HG02885 (cell line): ENCODE results near the gene HTR3C.
"Not testable (repeated sequence)": the region's sequence is repeated elsewhere in the genome, so short reads cannot be mapped to it uniquely, and the experiment has no call there.

Source experiments
- ATAC-seq: cut with Tn5 transposase; IDR thresholded peaks from one replicate; pipeline ENCODE4 v1.9.1; 2021; ENCODE audit warnings: mild to moderate bottlenecking; ENCODE audit not compliant: unreplicated experiment, poor library complexity

Gene HTR3C

GRCh38 chr3:184052767-184053166 lies at the start of gene HTR3C:
Gene HTR3C, plus strand, starts transcription at chr3:184053047. Its CDS starts 34 bp downstream, at chr3:184053081.
- no peak for ATAC-seq

GRCh38 chr3:184003187-184003967 lies 49.5 kb upstream of the HTR3C start:
- no peak for ATAC-seq

GRCh38 chr3:184004476-184004875 lies 48.4 kb upstream of the HTR3C start:
- ATAC-seq = no peak

- peak; percentile 69 for ATAC-seq
Observed at GRCh38 chr3:184005941-184006507, 46.8 kb upstream of the HTR3C start.

- not testable (repeated sequence) for ATAC-seq
Observed at GRCh38 chr3:184007143-184007813, 45.6 kb upstream of the HTR3C start.

- no peak for ATAC-seq
Observed at GRCh38 chr3:184008161-184008560, 44.7 kb upstream of the HTR3C start.

- ATAC-seq = no peak
Observed at GRCh38 chr3:184011230-184011876, 41.5 kb upstream of the HTR3C start.

- ATAC-seq = no peak
Observed at GRCh38 chr3:184011937-184012889, 40.6 kb upstream of the HTR3C start.

GRCh38 chr3:184015381-184016019 lies 37.3 kb upstream of the HTR3C start:
- no peak for ATAC-seq

GRCh38 chr3:184016169-184016570 lies 36.7 kb upstream of the HTR3C start:
- no peak for ATAC-seq

GRCh38 chr3:184016811-184017671 lies 35.8 kb upstream of the HTR3C start:
- ATAC-seq = peak; percentile 75

- ATAC-seq = peak; percentile 97
Observed at GRCh38 chr3:184017672-184018423, 35.0 kb upstream of the HTR3C start, which contains the start of gene ABCC5. Gene ABCC5, minus strand, starts transcription at chr3:184017884. Its CDS starts 3,492 bp downstream, at chr3:184014392.

- no peak for ATAC-seq
Observed at GRCh38 chr3:184018424-184018973, 34.3 kb upstream of the HTR3C start.

- no peak for ATAC-seq
Observed at GRCh38 chr3:184022323-184022722, 30.5 kb upstream of the HTR3C start.

- not testable (repeated sequence) for ATAC-seq
Observed at GRCh38 chr3:184025256-184025655, 27.6 kb upstream of the HTR3C start.

GRCh38 chr3:184028275-184028890 lies 24.5 kb upstream of the HTR3C start:
- not testable (repeated sequence) for ATAC-seq

GRCh38 chr3:184029443-184029842 lies 23.4 kb upstream of the HTR3C start:
- ATAC-seq = no peak
